ENCODE measurements around the gene HSPH1.

Gene HSPH1

DNA sequence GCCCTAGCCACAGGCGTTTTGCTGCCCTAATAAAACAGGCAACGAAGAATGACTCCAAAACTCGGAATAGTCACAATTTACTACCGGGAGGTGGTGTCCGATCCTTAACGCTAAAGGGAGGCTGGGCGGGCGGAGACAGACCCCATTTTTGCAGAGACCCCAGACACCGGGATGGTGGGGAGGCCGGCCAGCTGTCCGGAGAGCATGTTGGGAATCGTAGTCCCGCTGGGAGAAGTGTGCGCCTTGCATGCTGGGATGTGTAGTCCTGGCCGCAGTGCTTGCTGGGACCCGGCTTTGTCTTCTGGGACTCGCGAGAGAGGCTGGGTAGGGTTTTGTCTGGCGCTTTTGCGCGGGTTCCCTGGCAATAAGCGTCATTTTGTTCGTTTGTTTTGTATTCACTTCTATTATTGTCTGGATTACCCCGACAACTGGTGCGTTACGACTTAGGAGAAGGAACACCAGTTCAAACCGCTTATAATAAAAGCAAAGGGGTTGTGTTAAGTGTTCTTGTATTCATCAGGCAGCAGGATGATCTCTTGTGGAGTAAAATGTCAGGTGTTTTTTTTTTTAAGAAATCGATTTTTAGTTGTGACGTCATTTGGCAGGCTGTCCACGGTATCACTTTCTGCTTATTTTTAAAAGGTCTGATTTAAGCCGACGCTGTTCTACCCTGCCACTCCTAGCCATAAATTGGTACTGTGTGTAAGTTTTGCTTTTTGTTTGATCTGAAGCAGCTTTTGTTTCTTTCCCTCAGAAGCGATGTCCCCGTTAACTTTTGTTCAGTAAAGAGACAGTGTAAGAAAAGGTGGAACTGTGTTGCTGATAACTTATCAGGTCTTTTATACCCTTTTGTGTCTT lies 676 bp upstream of the HSPH1 start:
- peak overlapping the region; percentile 93 for H3K27ac Mint-ChIP-seq
- H3K36me3 Mint-ChIP-seq (ENCODE audit: low read depth): peaks cover 38% of the 10 kb centered on the region
- peaks cover 48% of the 10 kb centered on the region for H3K4me1 Mint-ChIP-seq
- ATAC-seq (peak; percentile 95), DNase-seq (peak; percentile 91)
- peak overlapping the region; percentile 97 for H3K4me3 Mint-ChIP-seq
- H3K9me3 Mint-ChIP-seq: no peaks in the 10 kb centered on the region
- no peaks in the 10 kb centered on the region for H3K27me3 Mint-ChIP-seq

DNA sequence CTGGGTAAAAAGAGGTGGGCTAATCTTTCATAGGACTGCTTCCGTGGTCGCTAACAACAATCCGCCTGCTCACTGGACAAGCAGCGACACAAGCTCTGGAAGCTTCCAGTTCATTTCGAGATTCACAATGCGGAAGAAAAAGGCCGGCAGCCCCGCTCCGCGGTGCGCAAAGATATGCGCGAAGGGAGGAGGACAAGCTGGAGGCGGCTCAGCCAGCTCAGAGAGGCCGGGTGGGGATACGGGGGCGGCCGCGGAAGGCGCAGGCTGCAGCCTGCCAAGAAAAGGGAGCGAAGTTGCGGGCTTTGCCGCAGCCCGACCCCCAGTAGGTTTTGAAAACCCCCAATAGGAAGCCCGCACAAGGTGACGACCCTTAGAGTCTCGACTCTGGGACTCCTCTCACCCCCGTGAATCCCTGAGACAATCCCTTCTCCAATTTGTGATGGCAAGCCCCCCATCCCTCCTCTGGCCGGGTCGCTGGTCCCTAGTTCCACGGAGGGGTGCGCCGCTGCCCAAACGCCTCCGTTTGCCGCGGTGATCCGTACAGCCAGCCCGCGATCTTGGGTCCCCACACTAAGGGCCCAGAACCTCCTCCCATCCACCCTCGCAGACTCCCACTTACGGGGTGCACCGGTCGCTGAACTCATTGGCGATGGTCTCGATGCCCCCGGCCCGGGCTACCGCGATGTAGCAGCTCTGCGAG lies 697 bp downstream of the HSPH1 start:
- peak overlapping the region; percentile 93 for H3K27ac Mint-ChIP-seq
- peak overlapping the region; percentile 97 for H3K4me3 Mint-ChIP-seq
- peak; percentile 67 for DNase-seq
- no peaks in the 10 kb centered on the region for H3K9me3 Mint-ChIP-seq
- peak; percentile 11 for ATAC-seq
- peaks cover 47% of the 10 kb centered on the region for H3K36me3 Mint-ChIP-seq (ENCODE audit: low read depth)
- no peaks in the 10 kb centered on the region for H3K27me3 Mint-ChIP-seq
- H3K4me1 Mint-ChIP-seq: peaks cover 50% of the 10 kb centered on the region

DNA sequence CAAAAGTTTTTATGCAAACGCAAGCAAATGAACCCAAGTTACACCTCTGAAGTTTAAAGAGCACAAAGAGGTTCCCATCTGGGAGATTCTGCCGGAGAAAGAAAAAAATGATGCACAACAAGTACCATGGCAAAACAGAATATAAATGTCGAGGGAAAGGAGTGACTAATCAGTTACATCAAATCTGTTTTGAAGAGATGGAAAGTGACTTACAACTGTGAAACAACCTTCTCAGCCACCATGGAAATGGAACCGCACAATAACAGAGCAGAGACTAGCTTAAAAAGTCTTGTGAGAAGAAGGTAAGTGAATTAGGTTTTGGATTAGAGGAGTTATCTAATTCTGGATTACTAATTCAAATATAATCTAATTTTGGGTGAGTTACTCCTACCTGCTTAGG lies 2.4 kb downstream of the HSPH1 start:
- Mint-ChIP-seq H3K27ac (peak overlapping the region; percentile 93), H3K9me3 (no peaks in the 10 kb centered on the region), H3K4me3 (peak overlapping the region; percentile 97), H3K36me3 (ENCODE audit: low read depth) (peaks cover 62% of the 10 kb centered on the region), H3K27me3 (no peaks in the 10 kb centered on the region), H3K4me1 (peaks cover 50% of the 10 kb centered on the region)
- ATAC-seq (no peak), DNase-seq (no peak)

DNA sequence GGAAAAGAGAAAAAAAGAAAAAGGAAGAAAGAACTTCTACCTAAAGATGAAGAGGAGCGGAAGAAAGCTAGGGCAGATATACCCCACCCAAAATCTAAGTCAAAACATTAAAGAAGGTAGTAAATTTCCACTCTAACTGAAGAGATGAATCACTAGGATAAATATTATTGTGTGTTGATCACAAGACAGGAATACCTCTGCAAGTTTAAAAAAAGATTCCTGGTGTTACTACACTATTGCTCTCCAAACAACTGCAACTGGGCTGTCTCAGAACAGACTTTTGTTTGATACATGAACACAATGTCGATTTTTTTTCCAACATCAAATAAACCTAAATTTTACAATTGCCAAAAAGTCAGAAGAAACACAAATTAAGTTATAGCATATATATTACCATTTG lies 6.8 kb downstream of the HSPH1 start:
- Mint-ChIP-seq H3K4me1 (peaks cover 44% of the 10 kb centered on the region), H3K9me3 (no peaks in the 10 kb centered on the region), H3K36me3 (ENCODE audit: low read depth) (peaks cover 85% of the 10 kb centered on the region)

DNA sequence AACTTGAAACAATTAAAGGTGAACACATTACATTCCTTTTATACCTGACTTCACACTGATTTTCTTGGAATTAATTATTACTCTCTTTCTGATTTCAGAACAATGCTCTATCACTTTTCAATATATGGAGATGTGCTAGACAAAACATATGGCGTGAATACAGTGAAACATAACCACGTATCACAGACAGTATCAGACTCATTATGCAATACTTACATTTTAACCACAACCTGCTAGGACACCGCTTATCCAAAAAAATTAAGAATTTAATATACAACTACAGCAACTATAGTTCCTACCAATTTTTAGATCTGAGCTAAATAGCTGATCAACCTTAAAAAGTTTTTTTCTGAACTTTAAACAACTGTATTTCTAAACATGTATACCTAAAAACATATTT lies 9.9 kb downstream of the HSPH1 start:
- Mint-ChIP-seq H3K9me3 (no peaks in the 10 kb centered on the region), H3K36me3 (ENCODE audit: low read depth) (peaks cover 80% of the 10 kb centered on the region), H3K4me1 (peaks cover 26% of the 10 kb centered on the region), H3K4me3 (no peak overlapping the region), H3K27me3 (no peaks in the 10 kb centered on the region), H3K27ac (no peak overlapping the region)
- ATAC-seq (no peak), DNase-seq (no peak)

More for the DNA sequence above, 6.8 kb downstream of the HSPH1 start:
- H3K27ac Mint-ChIP-seq: no peak overlapping the region
- H3K4me3 Mint-ChIP-seq: no peak overlapping the region
- ATAC-seq (no peak), DNase-seq (no peak)
- H3K27me3 Mint-ChIP-seq: no peaks in the 10 kb centered on the region

DNA sequence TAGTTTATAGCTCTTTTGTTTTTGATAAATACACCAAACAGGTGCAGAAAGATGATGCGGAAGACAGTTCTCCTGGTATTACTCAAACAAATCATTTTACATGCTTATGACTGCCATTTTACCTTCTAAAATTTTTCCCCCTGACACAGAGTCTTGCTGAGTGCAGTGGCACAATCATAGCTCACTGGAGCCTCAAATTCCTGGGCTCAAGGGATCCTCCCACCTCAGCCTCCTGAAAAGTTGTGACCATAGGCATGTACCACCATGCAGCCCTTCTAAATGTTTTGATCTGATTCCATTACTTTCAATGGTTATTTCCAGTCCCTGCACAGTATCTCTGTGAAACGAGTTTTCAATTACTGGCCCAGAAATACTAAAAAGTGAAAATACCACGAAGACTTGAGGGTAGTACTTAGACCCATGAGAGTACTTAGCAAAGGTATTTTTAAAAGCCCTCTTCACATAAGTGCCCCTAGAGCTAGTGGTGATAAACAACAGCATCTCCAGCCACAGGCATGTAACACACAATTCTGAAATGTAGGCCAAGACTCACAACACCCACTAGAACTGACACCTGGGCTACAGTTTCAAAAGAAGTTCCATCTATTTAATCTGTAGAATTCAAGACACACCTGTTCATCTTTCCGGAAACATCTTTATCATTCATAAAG lies 11.3 kb downstream of the HSPH1 start:
- Mint-ChIP-seq H3K27me3 (no peaks in the 10 kb centered on the region), H3K36me3 (ENCODE audit: low read depth) (peaks cover 83% of the 10 kb centered on the region), H3K27ac (no peak overlapping the region), H3K4me1 (peaks cover 39% of the 10 kb centered on the region), H3K9me3 (no peaks in the 10 kb centered on the region), H3K4me3 (no peak overlapping the region)
- DNase-seq (no peak), ATAC-seq (no peak)

DNA sequence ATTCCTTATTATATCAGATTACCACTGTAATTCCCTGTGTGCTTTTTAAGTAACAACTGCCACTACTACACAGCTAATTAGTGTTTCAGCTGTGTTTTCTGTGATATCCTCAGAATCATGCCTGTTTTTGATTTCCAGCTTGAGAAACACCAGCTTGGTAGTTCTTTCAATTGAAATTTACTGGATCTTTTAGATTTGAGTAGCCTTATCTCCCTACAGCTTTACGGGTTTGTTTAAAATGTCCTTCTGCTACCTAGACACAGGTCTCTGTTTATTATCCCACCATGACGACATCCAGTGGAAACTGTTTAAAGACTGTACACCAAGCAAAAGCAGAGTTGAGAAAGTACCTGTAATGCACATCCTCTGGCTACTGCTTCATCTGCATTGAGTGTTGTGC lies 12.1 kb downstream of the HSPH1 start:
- ATAC-seq: no peak
- no peak for DNase-seq
- H3K27ac Mint-ChIP-seq: no peak overlapping the region
- H3K9me3 Mint-ChIP-seq: no peaks in the 10 kb centered on the region
- H3K4me1 Mint-ChIP-seq: peaks cover 48% of the 10 kb centered on the region
- no peak overlapping the region for H3K4me3 Mint-ChIP-seq
- no peaks in the 10 kb centered on the region for H3K27me3 Mint-ChIP-seq
- peaks cover 84% of the 10 kb centered on the region for H3K36me3 Mint-ChIP-seq (ENCODE audit: low read depth)

DNA sequence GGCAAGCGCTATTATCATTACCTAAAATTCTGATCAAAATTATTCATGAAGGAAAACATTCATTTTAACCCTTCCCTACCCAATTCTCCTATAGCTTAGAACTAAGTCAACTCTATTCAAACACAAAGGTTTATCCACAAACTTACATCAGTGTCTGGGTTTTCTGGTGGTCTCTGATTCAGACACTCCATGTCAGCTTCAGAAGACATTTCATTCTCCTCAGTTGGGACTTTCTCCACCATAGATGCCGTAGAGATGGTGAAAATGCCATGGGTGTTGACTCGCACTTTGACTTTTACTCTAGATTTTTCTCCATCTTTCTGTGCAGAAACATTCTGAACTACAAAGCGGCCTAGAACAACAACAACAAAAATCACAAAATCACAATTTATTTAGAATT lies 16.3 kb downstream of the HSPH1 start:
- ATAC-seq (peak; percentile 97), DNase-seq (no peak)
- no peaks in the 10 kb centered on the region for H3K9me3 Mint-ChIP-seq
- peaks cover 88% of the 10 kb centered on the region for H3K36me3 Mint-ChIP-seq (ENCODE audit: low read depth)
- H3K4me3 Mint-ChIP-seq: no peak overlapping the region
- H3K27ac Mint-ChIP-seq: peak overlapping the region; percentile 56
- peaks cover 38% of the 10 kb centered on the region for H3K4me1 Mint-ChIP-seq
- no peaks in the 10 kb centered on the region for H3K27me3 Mint-ChIP-seq

DNA sequence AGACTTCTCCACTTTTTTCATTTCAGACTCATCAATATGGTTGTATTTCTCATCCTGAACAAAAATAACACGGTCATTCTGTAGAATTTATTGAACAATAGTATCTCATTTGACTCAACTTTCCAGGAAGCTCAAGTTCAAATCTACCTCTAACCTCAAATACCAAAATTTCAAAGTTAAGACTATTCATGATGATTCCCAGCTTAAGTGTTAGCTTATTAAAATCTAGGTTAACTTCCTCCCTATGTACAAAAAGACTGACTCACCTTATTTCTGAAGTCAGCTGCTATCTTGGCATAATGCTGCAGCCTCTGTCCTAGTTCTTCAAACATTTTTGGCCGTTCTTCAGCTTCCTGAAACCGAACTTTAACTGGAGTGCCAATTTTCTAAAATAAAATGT lies 23.2 kb downstream of the HSPH1 start:
- Mint-ChIP-seq H3K4me1 (peaks cover 41% of the 10 kb centered on the region), H3K27ac (peak overlapping the region; percentile 63), H3K27me3 (no peaks in the 10 kb centered on the region), H3K9me3 (no peaks in the 10 kb centered on the region), H3K4me3 (no peak overlapping the region), H3K36me3 (ENCODE audit: low read depth) (peaks cover 87% of the 10 kb centered on the region)
- no peak for DNase-seq
- ATAC-seq: no peak

DNA sequence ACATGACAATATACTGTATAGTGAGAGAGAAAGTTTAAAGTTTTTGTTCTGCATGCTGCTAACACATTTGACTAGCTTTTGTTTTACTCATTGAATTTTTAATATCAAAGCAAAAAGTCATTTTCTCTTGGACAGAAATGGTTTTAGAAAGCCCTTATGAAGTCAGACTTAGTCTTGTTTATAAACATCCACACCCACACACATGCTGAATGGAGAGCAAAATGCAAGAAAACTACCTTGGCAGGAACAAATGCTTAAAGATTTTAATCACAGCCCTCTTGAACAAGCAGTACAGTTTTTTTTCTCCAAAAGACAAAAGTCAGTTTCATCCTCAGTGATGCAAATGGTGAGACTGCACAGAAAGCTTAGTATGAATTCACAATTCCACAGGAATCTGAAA lies 25.0 kb downstream of the HSPH1 start:
- DNase-seq: no peak
- no peaks in the 10 kb centered on the region for H3K27me3 Mint-ChIP-seq
- H3K4me1 Mint-ChIP-seq: peaks cover 51% of the 10 kb centered on the region
- H3K9me3 Mint-ChIP-seq: no peaks in the 10 kb centered on the region
- H3K4me3 Mint-ChIP-seq: no peak overlapping the region
- no peak for ATAC-seq
- H3K36me3 Mint-ChIP-seq (ENCODE audit: low read depth): peaks cover 81% of the 10 kb centered on the region
- H3K27ac Mint-ChIP-seq: peak overlapping the region; percentile 57

DNA sequence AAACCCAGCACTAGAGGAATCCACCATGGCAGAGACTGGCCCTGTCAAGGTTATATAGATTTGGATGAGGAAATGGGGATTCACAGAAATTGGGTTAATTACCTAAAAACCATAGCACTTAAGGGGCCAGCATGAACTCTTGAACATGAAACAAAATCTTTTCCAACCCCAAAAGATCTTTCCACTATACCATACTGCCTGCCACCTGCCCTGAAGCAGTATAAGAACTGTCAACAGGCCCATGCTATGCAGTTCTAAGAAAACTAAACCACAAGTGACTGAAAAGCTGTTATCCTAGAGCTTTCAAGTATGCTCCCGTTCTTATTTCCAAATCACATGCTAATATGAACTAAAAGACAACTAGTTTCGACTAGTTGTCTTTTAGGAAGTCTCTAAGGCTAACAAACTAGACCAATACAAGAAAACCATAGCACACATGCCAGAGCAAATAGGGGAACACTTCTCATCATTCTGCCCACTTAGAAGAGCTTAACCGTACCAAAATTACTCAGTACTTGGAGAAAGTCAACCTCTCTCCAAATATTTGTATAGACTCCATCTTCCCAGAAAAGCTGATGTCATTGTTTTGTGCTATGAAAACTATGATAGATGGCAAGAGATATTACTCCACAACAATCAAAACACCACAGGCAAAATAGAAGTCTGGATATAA lies 27.5 kb downstream of the HSPH1 start:
- DNase-seq (no peak), ATAC-seq (peak; percentile 89)
- Mint-ChIP-seq H3K36me3 (ENCODE audit: low read depth) (peaks cover 57% of the 10 kb centered on the region), H3K9me3 (no peaks in the 10 kb centered on the region), H3K4me3 (peak overlapping the region; percentile 3), H3K27ac (peak overlapping the region; percentile 85), H3K4me1 (peaks cover 49% of the 10 kb centered on the region), H3K27me3 (peaks cover 2% of the 10 kb centered on the region)

DNA sequence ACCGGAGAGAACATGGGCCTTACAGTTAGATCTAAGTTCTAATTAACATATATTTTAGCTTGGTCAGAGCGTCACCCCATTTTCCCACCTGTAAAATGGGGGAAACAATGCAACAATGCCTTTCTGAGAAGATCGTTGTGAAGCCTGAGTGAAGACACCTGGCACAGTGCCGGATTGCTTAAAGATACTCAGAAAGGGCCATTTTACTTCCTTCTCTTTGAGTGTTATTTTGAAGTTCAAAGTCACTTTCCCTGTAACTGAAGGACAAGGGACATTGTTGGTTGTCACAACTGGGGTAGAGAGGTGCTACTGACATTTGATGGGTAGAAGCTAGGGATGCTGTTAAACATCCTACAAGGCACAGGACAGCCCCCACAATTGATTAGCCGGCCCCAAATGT lies 28.1 kb downstream of the HSPH1 start:
- H3K9me3 Mint-ChIP-seq: no peaks in the 10 kb centered on the region
- H3K4me3 Mint-ChIP-seq: no peak overlapping the region
- peaks cover 53% of the 10 kb centered on the region for H3K36me3 Mint-ChIP-seq (ENCODE audit: low read depth)
- peaks cover 6% of the 10 kb centered on the region for H3K27me3 Mint-ChIP-seq
- DNase-seq (no peak), ATAC-seq (no peak)
- H3K27ac Mint-ChIP-seq: peak overlapping the region; percentile 85
- peaks cover 46% of the 10 kb centered on the region for H3K4me1 Mint-ChIP-seq

DNA sequence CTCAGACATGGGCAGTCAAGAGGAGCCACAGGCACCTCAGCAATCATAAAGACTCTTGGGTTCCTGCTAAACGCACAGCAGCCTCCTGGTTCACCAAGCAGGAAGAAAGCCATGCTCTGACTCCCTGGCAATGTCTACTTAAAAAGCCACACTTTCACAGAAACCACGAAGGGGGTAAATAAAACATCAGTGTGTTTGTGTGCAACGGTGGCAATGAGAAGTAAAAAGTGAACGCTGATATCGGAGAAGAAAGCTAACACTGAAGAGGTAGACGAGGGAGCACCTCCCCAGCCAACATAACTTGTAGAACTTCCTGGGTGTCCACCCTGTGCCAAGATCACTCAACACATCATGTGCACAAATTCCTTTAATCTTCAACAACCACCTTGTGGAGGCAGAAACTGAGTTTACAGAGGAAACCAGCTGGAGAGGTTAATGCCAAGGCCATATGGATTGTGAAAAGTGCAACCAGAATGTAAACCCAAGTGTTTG lies 30.2 kb downstream of the HSPH1 start:
- peaks cover 16% of the 10 kb centered on the region for H3K27me3 Mint-ChIP-seq
- H3K4me1 Mint-ChIP-seq: peaks cover 37% of the 10 kb centered on the region
- no peak for DNase-seq
- no peaks in the 10 kb centered on the region for H3K9me3 Mint-ChIP-seq
- no peak overlapping the region for H3K4me3 Mint-ChIP-seq
- H3K27ac Mint-ChIP-seq: no peak overlapping the region
- peaks cover 34% of the 10 kb centered on the region for H3K36me3 Mint-ChIP-seq (ENCODE audit: low read depth)
- ATAC-seq: no peak

DNA sequence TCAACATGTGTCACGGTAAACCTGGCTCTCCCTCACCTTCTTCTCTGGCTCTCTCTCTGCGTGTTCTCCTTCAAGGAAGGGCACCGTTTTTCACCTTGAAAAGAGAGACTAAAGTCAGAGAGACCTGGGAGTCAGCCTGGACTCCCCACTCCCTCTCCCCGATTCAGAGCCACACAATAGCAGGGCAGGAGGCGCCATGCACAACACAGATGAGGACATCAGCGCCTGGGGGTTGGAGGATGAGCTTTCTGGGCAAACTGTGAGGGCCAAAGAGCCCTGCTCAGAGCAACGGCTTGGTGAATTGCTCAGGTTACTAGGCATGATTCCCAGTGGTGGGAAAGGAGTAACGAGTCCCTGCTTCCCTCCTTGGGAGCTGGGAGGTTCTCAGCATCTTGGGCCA lies 32.3 kb downstream of the HSPH1 start:
- DNase-seq: no peak
- no peak for ATAC-seq
- Mint-ChIP-seq H3K9me3 (no peaks in the 10 kb centered on the region), H3K4me3 (no peak overlapping the region), H3K4me1 (peaks cover 22% of the 10 kb centered on the region), H3K27me3 (peaks cover 27% of the 10 kb centered on the region), H3K36me3 (ENCODE audit: low read depth) (peaks cover 20% of the 10 kb centered on the region), H3K27ac (no peak overlapping the region)

All from activated naive CD8-positive, alpha-beta T cell treated with anti-CD3 and anti-CD28 coated beads, Interleukin-2, amount 50 U/mL, for 24 hours (primary cell).